HG03139 (cell line): ENCODE results near the gene XRCC4.
A peak's percentile ranks its signal among the peaks of the same experiment; 100 is the strongest.
"Not testable (repeated sequence)": the region's sequence is repeated elsewhere in the genome, so short reads cannot be mapped to it uniquely, and the experiment has no call there.

Experiments
- ATAC-seq: cut with Tn5 transposase; IDR thresholded peaks from one replicate; pipeline ENCODE4 v1.9.1; 2021; ENCODE audit not compliant: unreplicated experiment

The XRCC4 gene

DNA sequence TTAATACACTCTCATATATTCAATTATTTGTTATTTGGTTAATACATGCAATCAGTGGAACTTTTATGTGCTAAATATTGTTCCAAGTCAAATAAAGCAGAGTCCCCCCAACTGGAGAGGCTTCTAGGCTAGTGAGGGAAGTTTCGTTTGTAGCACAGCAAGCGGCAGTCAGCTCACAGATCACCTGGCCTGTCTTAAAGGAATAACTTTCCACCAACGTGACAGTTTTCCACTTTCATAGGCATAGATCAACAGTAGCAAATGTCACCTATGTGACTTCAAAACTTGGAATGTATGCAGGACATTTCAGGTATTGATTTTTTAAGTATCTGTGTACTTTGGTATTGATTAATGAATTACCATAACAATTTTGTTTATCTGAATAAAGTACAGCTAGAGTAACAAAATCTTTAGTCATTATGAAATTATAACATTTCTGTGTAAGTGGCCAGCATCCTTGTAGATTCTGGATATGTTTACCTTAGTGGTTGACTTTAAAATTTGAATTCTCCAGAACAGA lies 264.5 kb downstream of the XRCC4 start:
- ATAC-seq: no peak

- ATAC-seq: no peak
These were observed 265.1 kb downstream of the XRCC4 start for GRCh38 chr5:83342465-83342864.

DNA sequence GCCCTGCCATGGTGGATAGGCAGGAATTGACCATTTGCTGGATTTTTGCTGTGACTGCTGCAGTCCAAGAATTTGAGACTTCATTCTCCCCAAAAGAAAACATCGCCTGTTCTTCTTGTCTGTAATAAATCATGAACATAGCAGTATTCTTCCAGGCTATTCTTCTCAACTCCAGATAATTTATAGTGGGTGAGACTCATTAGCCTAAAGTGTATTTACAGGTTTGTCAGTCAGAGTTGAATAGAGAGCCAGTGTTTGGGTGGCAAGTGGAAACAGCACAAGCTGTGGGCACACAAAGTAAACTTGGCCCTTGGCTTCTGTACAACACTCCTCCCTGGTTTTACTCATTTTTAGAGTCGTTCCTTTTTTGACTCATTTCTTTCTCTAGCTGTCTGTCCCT lies 266.0 kb downstream of the XRCC4 start:
- ATAC-seq: no peak

DNA sequence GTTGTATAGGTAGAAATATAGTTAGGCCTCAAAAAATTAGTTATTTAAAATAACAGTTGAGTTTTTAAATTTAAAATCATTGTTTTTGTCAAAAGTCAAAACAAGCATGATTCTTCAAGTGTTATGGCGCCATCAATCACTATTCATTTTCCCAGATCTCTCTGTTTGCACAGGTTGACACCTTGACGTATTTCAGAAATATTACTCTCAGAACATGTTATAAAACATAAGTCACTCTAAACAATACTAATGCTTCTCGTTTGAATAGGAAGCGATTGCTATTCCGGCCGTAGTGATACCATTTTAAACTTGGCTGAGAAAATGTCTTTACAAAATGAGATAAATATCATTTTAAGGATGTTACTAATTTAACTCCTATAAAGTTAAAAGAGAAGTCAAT lies 268.1 kb downstream of the XRCC4 start:
- ATAC-seq: no peak

DNA sequence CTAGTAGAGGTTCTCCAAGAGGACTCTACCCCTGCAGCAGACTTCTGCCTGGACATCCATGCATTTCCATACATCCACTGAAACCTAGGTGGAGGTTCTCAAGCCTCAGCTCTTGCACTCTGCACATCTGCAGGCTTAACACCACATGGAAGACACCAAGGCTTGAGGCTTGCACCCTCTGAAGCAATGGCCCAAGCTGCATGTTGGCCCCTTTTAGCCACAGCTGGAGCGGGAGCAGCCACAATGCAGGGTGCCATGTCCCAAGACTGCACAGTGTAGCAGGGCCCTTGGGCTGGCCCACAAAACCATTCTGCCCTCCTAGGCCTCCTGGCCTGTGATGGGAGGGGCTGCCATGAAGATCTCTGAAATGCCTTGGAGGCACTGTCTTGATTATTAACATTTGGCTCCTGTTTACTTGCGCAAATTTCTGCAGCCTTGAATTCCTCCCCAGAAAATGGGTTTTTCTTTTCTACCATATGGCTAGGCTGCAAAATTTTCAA lies 271.0 kb downstream of the XRCC4 start:
- no peak for ATAC-seq

GRCh38 chr5:83353231-83353630 lies 275.9 kb downstream of the XRCC4 start:
- ATAC-seq: no peak

DNA sequence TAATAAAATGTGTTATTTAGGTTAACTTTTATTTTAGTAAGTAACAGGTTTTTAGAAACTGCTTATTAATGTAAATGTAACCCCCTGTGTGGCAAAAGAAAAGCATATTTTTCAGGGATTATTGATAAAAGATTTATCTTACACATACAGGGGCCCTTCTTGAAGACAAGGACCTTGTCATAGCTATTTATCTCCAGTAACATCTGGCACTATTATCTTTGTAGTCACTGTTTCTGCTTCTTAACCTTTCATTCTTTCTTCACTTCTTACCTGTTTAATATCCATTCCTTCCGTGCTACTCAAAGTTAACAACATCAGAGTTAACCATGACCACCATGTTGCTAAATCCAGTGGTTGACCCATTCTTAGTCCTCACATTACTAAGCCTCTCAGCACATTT lies 276.4 kb downstream of the XRCC4 start:
- no peak for ATAC-seq

DNA sequence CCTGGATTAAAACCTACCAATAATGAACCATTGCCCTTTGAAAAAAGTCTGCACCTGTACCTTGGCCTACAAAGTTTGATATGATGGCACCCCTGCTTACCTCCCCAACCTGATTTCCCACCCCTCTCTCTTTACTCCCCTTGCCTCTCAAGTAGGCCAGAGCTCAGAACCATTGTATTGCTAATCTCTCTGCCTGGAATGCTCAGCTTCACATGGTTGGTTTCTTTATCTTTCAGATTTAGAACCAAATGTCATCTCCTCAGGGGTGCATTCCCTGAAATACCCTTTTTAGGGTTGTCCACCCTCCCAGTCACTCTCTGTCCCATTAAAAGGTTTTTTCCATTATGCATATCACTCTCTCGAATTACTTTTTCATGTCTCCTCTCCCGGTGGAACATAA lies 277.6 kb downstream of the XRCC4 start:
- ATAC-seq: no peak

DNA sequence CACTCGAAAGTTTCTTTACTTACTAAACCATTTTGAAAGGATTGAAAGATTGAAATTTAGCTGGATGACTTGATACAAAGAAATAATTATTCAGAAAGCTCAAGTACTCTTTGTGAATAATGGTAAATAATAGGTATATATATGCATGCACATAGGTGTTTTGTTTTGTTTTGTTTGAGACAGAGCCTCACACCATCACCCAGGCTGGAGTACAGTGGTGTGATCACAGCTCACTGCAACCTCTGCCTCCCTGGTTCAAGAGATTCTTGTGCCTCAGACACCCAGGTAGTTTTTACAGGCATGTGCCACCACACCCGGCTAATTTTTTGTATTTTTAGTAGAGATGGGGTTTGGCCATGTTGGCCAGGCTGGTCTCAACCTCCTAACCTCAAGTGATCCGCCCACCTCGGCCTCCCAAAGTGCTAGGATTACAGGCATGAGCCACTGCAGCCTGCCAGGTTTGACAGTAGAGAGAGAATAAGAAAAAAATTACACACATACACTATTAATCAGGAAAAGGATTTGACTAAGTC lies 278.2 kb downstream of the XRCC4 start:
- ATAC-seq: not testable (repeated sequence)

DNA sequence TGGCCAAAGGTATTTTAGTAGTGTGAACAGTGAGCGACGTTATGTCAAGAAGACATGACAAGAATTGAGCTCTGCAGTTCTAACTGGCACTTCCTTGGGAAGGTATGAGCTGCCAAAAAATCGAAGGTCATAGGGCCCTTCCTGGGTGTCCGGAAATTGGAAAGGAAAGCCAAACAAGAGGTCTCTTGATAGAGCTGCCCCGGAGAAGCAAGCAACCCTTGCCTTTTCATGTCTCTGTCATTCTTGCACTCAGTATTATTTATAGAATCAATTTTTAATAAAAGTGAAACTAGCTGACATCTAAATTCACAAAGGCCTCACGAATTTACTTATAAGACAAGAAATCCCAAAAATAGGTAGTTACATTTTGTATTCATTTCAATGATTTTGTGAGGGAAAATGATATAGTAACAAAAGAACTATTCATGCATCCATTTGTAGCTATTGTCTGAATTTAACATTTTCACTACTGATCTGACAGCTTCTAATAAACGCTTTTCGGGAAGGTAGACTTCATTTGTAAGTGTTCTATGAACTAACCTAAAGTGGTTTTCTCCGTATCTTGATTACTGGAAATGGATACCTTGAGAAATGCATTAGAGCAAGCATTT lies 280.4 kb downstream of the XRCC4 start:
- ATAC-seq: no peak

- ATAC-seq: no peak
These were observed 283.2 kb downstream of the XRCC4 start for GRCh38 chr5:83360573-83360972.

GRCh38 chr5:83362526-83362925 lies 285.2 kb downstream of the XRCC4 start:
- ATAC-seq: no peak

- no peak for ATAC-seq
These were observed 286.0 kb downstream of the XRCC4 start for GRCh38 chr5:83363111-83363885.

DNA sequence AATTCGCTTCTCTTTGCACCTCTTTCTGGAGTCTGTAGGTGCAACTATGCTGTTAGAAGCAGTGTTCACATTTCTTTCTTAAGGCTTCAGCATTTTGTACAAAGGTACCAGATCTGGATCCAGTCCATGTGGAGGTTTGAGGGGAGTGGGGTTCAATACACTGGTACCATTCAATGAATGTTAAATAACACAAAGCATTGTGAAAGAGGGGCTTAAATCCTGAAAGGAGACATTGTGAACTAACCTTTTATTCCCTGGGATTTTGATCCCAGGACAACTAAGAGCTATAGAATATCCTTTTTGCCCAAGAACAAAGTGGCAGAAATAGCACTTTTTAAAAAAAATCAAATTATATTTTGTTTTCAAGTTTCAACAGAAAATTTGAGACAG lies 286.5 kb downstream of the XRCC4 start:
- no peak for ATAC-seq

GRCh38 chr5:83364312-83365299 lies 287.3 kb downstream of the XRCC4 start:
- no peak for ATAC-seq

GRCh38 chr5:83368319-83368718 lies 291.0 kb downstream of the XRCC4 start:
- ATAC-seq: peak; percentile 36

GRCh38 chr5:83368835-83369234 lies 291.5 kb downstream of the XRCC4 start:
- peak; percentile 38 for ATAC-seq

- ATAC-seq: no peak
These were observed 293.6 kb downstream of the XRCC4 start for GRCh38 chr5:83370957-83371356.

DNA sequence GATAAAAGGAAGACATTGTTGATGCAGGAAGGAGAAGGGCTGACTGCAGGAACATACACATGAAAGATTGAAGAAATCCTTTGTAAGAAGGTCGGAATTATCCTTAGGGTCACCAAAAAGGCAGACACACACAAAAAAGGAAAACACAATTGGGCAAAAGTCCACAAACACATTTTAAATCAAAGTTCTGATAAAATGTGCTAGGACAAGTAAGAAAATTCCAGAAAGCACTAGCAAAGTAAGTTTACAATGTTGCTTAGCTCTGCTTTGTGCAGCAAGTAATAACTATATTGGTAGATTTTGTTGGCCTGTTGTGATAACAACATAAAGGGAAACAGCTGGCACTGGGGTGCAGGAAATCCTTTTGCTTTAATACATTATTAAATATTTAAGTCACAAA lies 294.4 kb downstream of the XRCC4 start:
- no peak for ATAC-seq

DNA sequence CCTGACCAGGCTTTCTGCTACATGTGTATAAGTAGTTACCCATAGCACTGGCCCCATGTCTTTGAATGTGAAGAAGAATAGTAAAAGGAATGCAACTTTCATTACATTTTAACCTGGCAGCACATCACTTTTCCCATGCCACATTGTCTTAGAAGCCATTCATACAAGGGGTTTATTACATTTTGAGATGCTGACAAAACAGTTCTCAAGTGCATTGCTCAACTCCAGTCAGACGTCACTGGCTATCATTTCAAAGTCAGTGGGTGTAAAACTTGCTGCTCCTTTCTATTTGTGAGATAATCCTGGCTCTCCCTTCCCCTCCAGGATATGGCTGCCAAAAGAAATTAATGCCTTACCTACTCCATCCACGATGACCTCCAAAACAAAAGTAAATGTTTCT lies 297.2 kb downstream of the XRCC4 start:
- ATAC-seq: no peak
